Fibroblast of lung (primary cell): ENCODE data around the gene TRAK1. TPM values are rescaled to one million over a fixed set of nuclear protein-coding genes. Genes with fewer than 3 reads are reported as not detected.
"Not testable (repeated sequence)": the region's sequence is repeated elsewhere in the genome, so short reads cannot be mapped to it uniquely, and the experiment has no call there.

Source experiments
- DNase-seq, 2 donors: peaks; one replicate each; pipeline versions ENCODE4 v3.0.0 to v3.0.0-alpha.2; 2010; ENCODE audit warnings: low read depth in 2 of 2
- H2AFZ ChIP-seq: 2 replicates; pipeline ENCODE4 v1.5.1; 2012; ENCODE audit warnings: low read length, control low read depth, inconsistent platforms
- H3K27ac ChIP-seq: 2 replicates; pipeline ENCODE4 v1.5.1; 2011; ENCODE audit warnings: low read length, control low read depth; ENCODE audit not compliant: insufficient read depth
- H3K27me3 ChIP-seq: 2 replicates; pipeline ENCODE4 v1.5.1; 2011; ENCODE audit warnings: mild to moderate bottlenecking, low read length; ENCODE audit not compliant: control insufficient read depth, insufficient read depth
- H3K36me3 ChIP-seq: 2 replicates; pipeline ENCODE4 v1.5.1; 2011; ENCODE audit warnings: low read length; ENCODE audit not compliant: control insufficient read depth, insufficient read depth
- H3K4me1 ChIP-seq: 2 replicates; pipeline ENCODE4 v1.5.1; 2011; ENCODE audit warnings: low read length; ENCODE audit not compliant: control insufficient read depth, insufficient read depth; ENCODE audit errors: extremely low read depth
- H3K4me2 ChIP-seq: 2 replicates; pipeline ENCODE4 v1.5.1; 2011; ENCODE audit warnings: low read length, control low read depth; ENCODE audit not compliant: insufficient read depth; ENCODE audit errors: extremely low read depth
- H3K4me3 ChIP-seq, 4 experiments: fragments of 200-600 bp in 1 of 4; sonication (generic) in 1 of 4; replicated peaks in 1 of 4; 2 replicates each; pipeline ENCODE4 v1.5.1; 2011 to 2016; ENCODE audit warnings: low read length in 4 of 4, low read depth in 3 of 4, mild to moderate bottlenecking in 3 of 4, control low read depth in 2 of 4, inconsistent platforms in 1 of 4, mixed read lengths in 1 of 4; ENCODE audit not compliant: insufficient read depth in 1 of 4; ENCODE audit errors: control extremely low read depth in 1 of 4
- H3K79me2 ChIP-seq: 2 replicates; pipeline ENCODE4 v1.5.1; 2012; ENCODE audit warnings: mild to moderate bottlenecking, low read length, inconsistent platforms; ENCODE audit not compliant: control insufficient read depth, insufficient read depth
- H3K9ac ChIP-seq: 2 replicates; pipeline ENCODE4 v1.5.1; 2011; ENCODE audit warnings: mild to moderate bottlenecking, low read length, control low read depth; ENCODE audit not compliant: insufficient read depth
- H3K9me3 ChIP-seq: 2 replicates; pipeline ENCODE4 v1.5.1; 2012; ENCODE audit warnings: low read depth, low read length; ENCODE audit not compliant: control insufficient read depth, insufficient read depth
- H4K20me1 ChIP-seq: 2 replicates; pipeline ENCODE4 v1.5.1; 2011; ENCODE audit warnings: low read length; ENCODE audit not compliant: control insufficient read depth, insufficient read depth; ENCODE audit errors: extremely low read depth
- CTCF ChIP-seq, 2 donors: IDR thresholded peaks in 1 of 2; conservative IDR thresholded peaks in 1 of 2; 1 replicate in 1 of 2; 2 replicates in 1 of 2; pipeline ENCODE4 v1.5.1; 2011 to 2012; ENCODE audit warnings: low read length in 2 of 2, control low read depth in 1 of 2, inconsistent platforms in 1 of 2, low read depth in 1 of 2, mild to moderate bottlenecking in 1 of 2
- EZH2 ChIP-seq: IDR thresholded peaks from 2 replicates; pipeline ENCODE4 v1.5.1; 2012; ENCODE audit warnings: low read length, control low read depth, mild to moderate bottlenecking; ENCODE audit errors: missing control alignments
- polyA plus RNA-seq, 2 donors: library from polyadenylated mRNA; depleted of rRNA in 1 of 2; stranded (reverse) in 1 of 2; unstranded in 1 of 2; fragments of >200 nt; gene quantifications; 2 replicates each; pipeline ENCODE4 v1.2.1, GENCODE V29; 2011 to 2012; ENCODE audit warnings: missing spikeins in 1 of 2
- total RNA-seq: library from RNA; depleted of rRNA; stranded (reverse); fragments of >200 nt; gene quantifications from 2 replicates; pipeline ENCODE4 v1.2.1, GENCODE V29; 2014

The TRAK1 gene
- total and polyA plus RNA-seq, 2 donors (not counting 1 experiment from before 2014, with no cell fraction given), result 37.8 to 44.0 TPM

- no peak overlapping the region for H3K9ac ChIP-seq
- no peak overlapping the region for H3K4me2 ChIP-seq
- H3K27ac ChIP-seq, result peak overlapping the region; percentile 2
- TF ChIP-seq EZH2 (no peak), CTCF (conservative IDR thresholded peaks at IDR 0.05 in 1 of 2, IDR thresholded peaks at IDR 0.05 in 1 of 2; ENCODE audit: low read depth in 1 of 2, low read length in 2 of 2) (no peak)
- H2AFZ ChIP-seq, result no peak overlapping the region
- H3K27me3 ChIP-seq, result no peaks in the 10 kb centered on the region
- peak in 1 of 2 donors; percentile 44 for DNase-seq
- H3K4me1 ChIP-seq, result peaks cover 13% of the 10 kb centered on the region
- no peaks in the 10 kb centered on the region for H4K20me1 ChIP-seq
- H3K4me3 ChIP-seq, result no peak overlapping the region
- no peaks in the 10 kb centered on the region for H3K36me3 ChIP-seq
- H3K9me3 ChIP-seq, result no peaks in the 10 kb centered on the region
- peaks cover 17% of the 10 kb centered on the region for H3K79me2 ChIP-seq
These were observed 10.3 kb downstream of the TRAK1 start for GRCh38 chr3:42101481-42101880.

GRCh38 chr3:42102571-42102970, 11.4 kb downstream of the TRAK1 start:
- H3K4me3 ChIP-seq, result no peak overlapping the region
- no peak overlapping the region for H3K4me2 ChIP-seq
- H2AFZ ChIP-seq, result no peak overlapping the region
- peaks cover 17% of the 10 kb centered on the region for H3K79me2 ChIP-seq
- no peaks in the 10 kb centered on the region for H3K9me3 ChIP-seq
- peak in 1 of 2 donors; percentile 20 for DNase-seq
- H3K9ac ChIP-seq, result no peak overlapping the region
- no peak for TF ChIP-seq EZH2
- no peak for TF ChIP-seq CTCF (conservative IDR thresholded peaks at IDR 0.05 in 1 of 2, IDR thresholded peaks at IDR 0.05 in 1 of 2; ENCODE audit: low read depth in 1 of 2, low read length in 2 of 2)
- no peaks in the 10 kb centered on the region for H3K36me3 ChIP-seq
- H3K4me1 ChIP-seq, result peaks cover 10% of the 10 kb centered on the region
- no peaks in the 10 kb centered on the region for H3K27me3 ChIP-seq
- H4K20me1 ChIP-seq, result no peaks in the 10 kb centered on the region
- H3K27ac ChIP-seq, result no peak overlapping the region

GRCh38 chr3:42103921-42104665, 12.9 kb downstream of the TRAK1 start:
- not testable (repeated sequence) for H3K4me2 ChIP-seq, H3K27me3 ChIP-seq, H3K9ac ChIP-seq, H3K4me1 ChIP-seq, H3K4me3 ChIP-seq, H3K36me3 ChIP-seq, H2AFZ ChIP-seq, DNase-seq, H3K9me3 ChIP-seq, H3K27ac ChIP-seq, H4K20me1 ChIP-seq
- H3K79me2 ChIP-seq, result peaks cover 11% of the 10 kb centered on the region

- H3K4me2 ChIP-seq, H3K36me3 ChIP-seq, H3K9ac ChIP-seq, H3K4me1 ChIP-seq, H3K4me3 ChIP-seq, DNase-seq, H2AFZ ChIP-seq, H4K20me1 ChIP-seq, H3K27me3 ChIP-seq, H3K9me3 ChIP-seq, H3K27ac ChIP-seq, H3K79me2 ChIP-seq: not testable (repeated sequence)
These were observed 14.8 kb downstream of the TRAK1 start for GRCh38 chr3:42105994-42106393.
